HepG2 (cell line): Measurements from ENCODE around the gene LEMD3. TPM values are rescaled to one million over a fixed set of nuclear protein-coding genes. Genes with fewer than 3 reads are reported as not detected.
A peak's percentile ranks its signal among the peaks of the same experiment; 100 is the strongest.

Experiments used
- BCL6 ChIP-seq: IDR thresholded peaks from 2 replicates; pipeline ENCODE4 v1.6.1; 2016; ENCODE audit warnings: missing genetic modification reagents, missing compliant biosample characterization
- CCAR2 ChIP-seq: fragments of 200-400 bp; formaldehyde crosslinking; optimal IDR thresholded peaks from 2 replicates; pipeline ENCODE3; 2018; ENCODE audit warnings: low read depth, mild to moderate bottlenecking, low read length, moderate library complexity
- DMAP1 ChIP-seq: IDR thresholded peaks from 2 replicates; pipeline ENCODE4 v1.6.1; 2016
- ELF4 ChIP-seq: sonication (generic); formaldehyde crosslinking; IDR thresholded peaks from 2 replicates; pipeline ENCODE4 v1.5.0; 2020; ENCODE audit warnings: missing genetic modification reagents, mild to moderate bottlenecking, moderate library complexity, borderline replicate concordance
- KAT8 ChIP-seq: IDR thresholded peaks from 2 replicates; pipeline ENCODE4 v1.6.1; 2016; ENCODE audit warnings: missing genetic modification reagents, missing compliant biosample characterization
- KDM1A ChIP-seq: IDR thresholded peaks from 2 replicates; pipeline ENCODE4 v1.6.1; 2016; ENCODE audit warnings: missing compliant biosample characterization
- MATR3 ChIP-seq: sonication (generic); formaldehyde crosslinking; IDR thresholded peaks from 2 replicates; pipeline ENCODE4 v1.4.0; 2020; ENCODE audit warnings: missing genetic modification reagents
- MBD4 ChIP-seq: IDR thresholded peaks from 2 replicates; pipeline ENCODE4 v1.6.1; 2012; ENCODE audit warnings: low read length, inconsistent platforms, borderline replicate concordance
- NAIF1 ChIP-seq: sonication (generic); formaldehyde crosslinking; IDR thresholded peaks from 2 replicates; pipeline ENCODE4 v1.5.0; 2020; ENCODE audit warnings: mild to moderate bottlenecking, missing genetic modification reagents, borderline replicate concordance
- NR3C1 ChIP-seq: sonication (generic); formaldehyde crosslinking; IDR thresholded peaks from 2 replicates; pipeline ENCODE4 v1.4.0; 2020; ENCODE audit warnings: missing genetic modification reagents
- RFX5 ChIP-seq: IDR thresholded peaks from 2 replicates; pipeline ENCODE4 v1.6.1; 2011; ENCODE audit warnings: low read depth, low read length, improper control_type of control experiment
- SP1 ChIP-seq, 2 experiments: fragments of 450-650 bp in 1 of 2; sonication (generic) in 1 of 2; formaldehyde crosslinking in 1 of 2; IDR thresholded peaks; 2 replicates each; pipeline versions ENCODE4 v1.4.0 to v1.6.1; 2016 to 2020; ENCODE audit warnings: missing genetic modification reagents in 1 of 2
- TBX2 ChIP-seq: sonication (generic); formaldehyde crosslinking; IDR thresholded peaks from 2 replicates; pipeline ENCODE4 v1.5.0; 2020; ENCODE audit warnings: missing genetic modification reagents, mild to moderate bottlenecking, borderline replicate concordance
- ZBTB38 ChIP-seq: sonication (generic); formaldehyde crosslinking; IDR thresholded peaks from 2 replicates; pipeline ENCODE4 v1.5.1; 2020; ENCODE audit warnings: mild to moderate bottlenecking, missing genetic modification reagents
- ZBTB8A ChIP-seq: sonication (generic); formaldehyde crosslinking; IDR thresholded peaks from 2 replicates; pipeline ENCODE4 v1.4.0; 2020; ENCODE audit warnings: mild to moderate bottlenecking, low read depth, missing genetic modification reagents, borderline replicate concordance
- ZNF101 ChIP-seq: sonication (generic); formaldehyde crosslinking; IDR thresholded peaks from 2 replicates; pipeline ENCODE4 v1.4.0; 2020; ENCODE audit warnings: mild to moderate bottlenecking, low read depth, missing genetic modification reagents, borderline replicate concordance
- ZNF143 ChIP-seq: sonication (generic); formaldehyde crosslinking; IDR thresholded peaks from 2 replicates; pipeline ENCODE4 v1.4.0; 2020; ENCODE audit warnings: missing genetic modification reagents
- ZNF547 ChIP-seq: sonication (generic); formaldehyde crosslinking; IDR thresholded peaks from 2 replicates; pipeline ENCODE4 v1.5.1; 2020; ENCODE audit warnings: mild to moderate bottlenecking, missing genetic modification reagents
- ZSCAN9 ChIP-seq: IDR thresholded peaks from 2 replicates; pipeline ENCODE4 v1.6.1; 2016; ENCODE audit warnings: borderline replicate concordance
- polyA plus RNA-seq, 8 experiments: library from polyadenylated mRNA; depleted of rRNA in 3 of 8; stranded (reverse) in 7 of 8; unstranded in 1 of 8; fragments of >200 nt; fragmentation: Illumina TruSeq in 4 of 8; extraction: Trizol in 4 of 8; gene quantifications; 2 replicates each; pipeline versions ENCODE4 v1.2.1 to v1.2.3, GENCODE V29; 2011 to 2016; ENCODE audit warnings: low read depth in 4 of 8, missing spikeins in 1 of 8, mixed read lengths in 1 of 8; ENCODE audit not compliant: insufficient read depth in 1 of 8
- total RNA-seq, 5 experiments: library from RNA; depleted of rRNA; stranded (reverse); fragments of >200 nt; fragmentation: Illumina TruSeq; extraction: Trizol; gene quantifications; 2 replicates each; pipeline ENCODE4 v1.2.3, GENCODE V29; 2016; ENCODE audit warnings: low read depth in 1 of 5
- TF ChIP-seq, protein P1 (sequence below): sonication (generic); formaldehyde crosslinking; IDR thresholded peaks from 2 replicates; pipeline ENCODE4 v1.4.0; 2020; ENCODE audit warnings: mild to moderate bottlenecking, missing genetic modification reagents
- TF ChIP-seq, protein P2 (sequence below): sonication (generic); formaldehyde crosslinking; IDR thresholded peaks from 2 replicates; pipeline ENCODE4 v1.5.0; 2020; ENCODE audit warnings: mild to moderate bottlenecking, missing genetic modification reagents, borderline replicate concordance
- TF ChIP-seq, protein P3 (sequence below): IDR thresholded peaks from 2 replicates; pipeline ENCODE4 v1.6.1; 2012; ENCODE audit warnings: low read depth, low read length, improper control_type of control experiment
- TF ChIP-seq, protein P4 (sequence below): sonication (generic); formaldehyde crosslinking; IDR thresholded peaks from 2 replicates; pipeline ENCODE4 v1.4.0; 2020; ENCODE audit warnings: missing genetic modification reagents, borderline replicate concordance

LEMD3 gene
- total and polyA plus RNA-seq, 2 of the 13 experiments (the other 11 are each of a cell fraction or from before 2014, with no cell fraction given): 9.3 to 18.7 TPM

DNA sequence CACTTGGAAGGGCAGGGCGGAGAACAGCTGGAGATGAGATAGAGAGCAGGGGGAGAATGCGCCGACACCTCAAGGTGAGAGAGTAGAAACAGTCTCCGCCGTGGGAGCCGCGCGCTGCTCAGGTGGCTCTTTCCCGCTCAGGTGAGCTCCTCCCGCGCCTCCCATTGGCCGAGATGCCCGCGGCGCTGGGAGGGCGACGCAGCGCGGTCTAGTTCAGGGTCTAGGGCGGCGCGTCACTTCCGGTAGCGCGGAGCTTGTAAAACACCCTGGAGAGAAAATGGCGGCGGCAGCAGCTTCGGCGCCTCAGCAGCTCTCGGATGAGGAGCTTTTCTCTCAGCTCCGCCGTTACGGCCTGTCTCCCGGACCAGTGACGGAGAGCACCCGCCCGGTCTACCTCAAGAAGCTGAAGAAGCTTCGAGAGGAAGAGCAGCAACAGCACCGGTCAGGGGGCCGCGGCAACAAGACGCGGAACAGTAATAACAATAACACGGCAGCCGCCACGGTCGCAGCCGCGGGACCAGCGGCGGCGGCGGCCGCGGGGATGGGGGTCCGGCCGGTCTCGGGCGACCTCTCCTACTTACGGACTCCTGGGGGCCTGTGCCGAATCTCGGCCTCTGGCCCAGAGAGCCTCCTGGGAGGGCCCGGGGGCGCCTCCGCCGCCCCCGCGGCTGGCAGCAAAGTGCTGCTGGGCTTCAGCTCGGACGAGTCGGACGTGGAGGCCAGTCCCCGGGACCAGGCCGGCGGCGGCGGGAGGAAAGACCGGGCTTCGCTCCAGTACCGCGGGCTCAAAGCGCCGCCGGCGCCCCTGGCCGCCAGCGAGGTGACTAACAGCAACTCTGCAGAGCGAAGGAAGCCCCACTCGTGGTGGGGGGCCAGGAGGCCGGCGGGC is at the start of gene LEMD3 (continued):
- TF ChIP-seq TBX2 (CRISPR knock-in tag) (peak; percentile 98), KDM1A (CRISPR knock-in tag) (no peak), ZSCAN9 (peak; percentile 99), NAIF1 (CRISPR knock-in tag) (peak; percentile 90), MBD4 (no peak), ZBTB8A (CRISPR knock-in tag) (peak; percentile 80; the same call in 1 of the 2 replicates), ELF4 (CRISPR knock-in tag) (peak; percentile 98), CCAR2 (no peak), DMAP1 (CRISPR knock-in tag) (peak; percentile 75; the same call in 1 of the 2 replicates), ZNF143 (CRISPR knock-in tag) (peak; percentile 75), RFX5 (peak; percentile 34; the same call in 1 of the 2 replicates), SP1 (IDR thresholded peaks at IDR 0.05) (no peak), SP1 (CRISPR knock-in tag; IDR thresholded peaks at IDR 0.05) (peak; percentile 51; the same call in 1 of the 2 replicates), MATR3 (CRISPR knock-in tag) (no peak), BCL6 (CRISPR knock-in tag) (peak; percentile 75), ZBTB38 (CRISPR knock-in tag) (peak; percentile 99), ZNF101 (CRISPR knock-in tag) (peak; percentile 98), KAT8 (CRISPR knock-in tag) (peak; percentile 95), ZNF547 (CRISPR knock-in tag) (peak; percentile 100), NR3C1 (no peak)
- TF ChIP-seq, protein P1, sequence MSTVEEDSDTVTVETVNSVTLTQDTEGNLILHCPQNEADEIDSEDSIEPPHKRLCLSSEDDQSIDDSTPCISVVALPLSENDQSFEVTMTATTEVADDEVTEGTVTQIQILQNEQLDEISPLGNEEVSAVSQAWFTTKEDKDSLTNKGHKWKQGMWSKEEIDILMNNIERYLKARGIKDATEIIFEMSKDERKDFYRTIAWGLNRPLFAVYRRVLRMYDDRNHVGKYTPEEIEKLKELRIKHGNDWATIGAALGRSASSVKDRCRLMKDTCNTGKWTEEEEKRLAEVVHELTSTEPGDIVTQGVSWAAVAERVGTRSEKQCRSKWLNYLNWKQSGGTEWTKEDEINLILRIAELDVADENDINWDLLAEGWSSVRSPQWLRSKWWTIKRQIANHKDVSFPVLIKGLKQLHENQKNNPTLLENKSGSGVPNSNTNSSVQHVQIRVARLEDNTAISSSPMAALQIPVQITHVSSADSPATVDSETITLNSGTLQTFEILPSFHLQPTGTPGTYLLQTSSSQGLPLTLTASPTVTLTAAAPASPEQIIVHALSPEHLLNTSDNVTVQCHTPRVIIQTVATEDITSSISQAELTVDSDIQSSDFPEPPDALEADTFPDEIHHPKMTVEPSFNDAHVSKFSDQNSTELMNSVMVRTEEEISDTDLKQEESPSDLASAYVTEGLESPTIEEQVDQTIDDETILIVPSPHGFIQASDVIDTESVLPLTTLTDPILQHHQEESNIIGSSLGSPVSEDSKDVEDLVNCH (CRISPR knock-in tag): peak; percentile 96; the same call in 1 of the 2 replicates
- TF ChIP-seq, protein P2, sequence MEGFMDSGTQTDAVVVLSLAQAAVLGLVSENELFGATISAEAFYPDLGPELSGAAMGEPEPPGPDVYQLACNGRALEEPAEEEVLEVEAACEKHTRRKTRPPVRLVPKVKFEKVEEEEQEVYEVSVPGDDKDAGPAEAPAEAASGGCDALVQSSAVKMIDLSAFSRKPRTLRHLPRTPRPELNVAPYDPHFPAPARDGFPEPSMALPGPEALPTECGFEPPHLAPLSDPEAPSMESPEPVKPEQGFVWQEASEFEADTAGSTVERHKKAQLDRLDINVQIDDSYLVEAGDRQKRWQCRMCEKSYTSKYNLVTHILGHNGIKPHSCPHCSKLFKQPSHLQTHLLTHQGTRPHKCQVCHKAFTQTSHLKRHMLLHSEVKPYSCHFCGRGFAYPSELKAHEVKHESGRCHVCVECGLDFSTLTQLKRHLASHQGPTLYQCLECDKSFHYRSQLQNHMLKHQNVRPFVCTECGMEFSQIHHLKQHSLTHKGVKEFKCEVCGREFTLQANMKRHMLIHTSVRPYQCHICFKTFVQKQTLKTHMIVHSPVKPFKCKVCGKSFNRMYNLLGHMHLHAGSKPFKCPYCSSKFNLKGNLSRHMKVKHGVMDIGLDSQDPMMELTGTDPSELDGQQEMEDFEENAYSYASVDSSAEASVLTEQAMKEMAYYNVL (CRISPR knock-in tag): peak; percentile 76; the same call in 1 of the 2 replicates
- TF ChIP-seq, protein P3, sequence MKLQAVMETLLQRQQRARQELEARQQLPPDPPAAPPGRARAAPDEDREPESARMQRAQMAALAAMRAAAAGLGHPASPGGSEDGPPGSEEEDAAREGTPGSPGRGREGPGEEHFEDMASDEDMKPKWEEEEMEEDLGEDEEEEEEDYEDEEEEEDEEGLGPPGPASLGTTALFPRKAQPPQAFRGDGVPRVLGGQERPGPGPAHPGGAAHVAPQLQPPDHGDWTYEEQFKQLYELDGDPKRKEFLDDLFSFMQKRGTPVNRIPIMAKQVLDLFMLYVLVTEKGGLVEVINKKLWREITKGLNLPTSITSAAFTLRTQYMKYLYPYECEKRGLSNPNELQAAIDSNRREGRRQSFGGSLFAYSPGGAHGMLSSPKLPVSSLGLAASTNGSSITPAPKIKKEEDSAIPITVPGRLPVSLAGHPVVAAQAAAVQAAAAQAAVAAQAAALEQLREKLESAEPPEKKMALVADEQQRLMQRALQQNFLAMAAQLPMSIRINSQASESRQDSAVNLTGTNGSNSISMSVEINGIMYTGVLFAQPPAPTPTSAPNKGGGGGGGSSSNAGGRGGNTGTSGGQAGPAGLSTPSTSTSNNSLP: no peak
- TF ChIP-seq, protein P4, sequence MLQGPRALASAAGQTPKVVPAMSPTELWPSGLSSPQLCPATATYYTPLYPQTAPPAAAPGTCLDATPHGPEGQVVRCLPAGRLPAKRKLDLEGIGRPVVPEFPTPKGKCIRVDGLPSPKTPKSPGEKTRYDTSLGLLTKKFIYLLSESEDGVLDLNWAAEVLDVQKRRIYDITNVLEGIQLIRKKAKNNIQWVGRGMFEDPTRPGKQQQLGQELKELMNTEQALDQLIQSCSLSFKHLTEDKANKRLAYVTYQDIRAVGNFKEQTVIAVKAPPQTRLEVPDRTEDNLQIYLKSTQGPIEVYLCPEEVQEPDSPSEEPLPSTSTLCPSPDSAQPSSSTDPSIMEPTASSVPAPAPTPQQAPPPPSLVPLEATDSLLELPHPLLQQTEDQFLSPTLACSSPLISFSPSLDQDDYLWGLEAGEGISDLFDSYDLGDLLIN: peak; percentile 98; the same call in 1 of the 2 replicates
